Left ventricle myocardium inferior (tissue), 1 donor: ENCODE data around the gene MGAT4B. TPM values are rescaled to one million over a fixed set of nuclear protein-coding genes. Genes with fewer than 3 reads are reported as not detected.
A peak's percentile ranks its signal among the peaks of the same experiment; 100 is the strongest.

Experiments
- DNase-seq: peaks from one replicate; pipeline ENCODE4 v3.0.0-alpha.2; 2020
- H3K27ac ChIP-seq: fragments of 200-600 bp; replicated peaks from 2 replicates; pipeline ENCODE4 v1.8.0; 2021
- H3K27me3 ChIP-seq: fragments of 200-600 bp; 2 replicates; pipeline ENCODE4 v1.8.0; 2021; ENCODE audit warnings: low read depth
- H3K36me3 ChIP-seq: fragments of 200-600 bp; 2 replicates; pipeline ENCODE4 v1.8.0; 2021
- H3K4me1 ChIP-seq: fragments of 200-600 bp; 2 replicates; pipeline ENCODE4 v1.8.0; 2021
- H3K4me3 ChIP-seq: fragments of 200-600 bp; 2 replicates; pipeline ENCODE4 v1.8.0; 2021; ENCODE audit warnings: mild to moderate bottlenecking, moderate library complexity
- H3K9me3 ChIP-seq: fragments of 200-600 bp; replicated peaks from 2 replicates; pipeline ENCODE4 v1.8.0; 2021
- intact Hi-C: fragments of 100-400 bp; cut with micrococcal nuclease; formaldehyde crosslinking; loops from one replicate; pipeline ENCODE4 v1.11.0; 2022
- total RNA-seq: library from RNA; stranded (reverse); fragmentation: NEBNext Ultra II Directional; extraction: Animal tissue kit (Norgen Biotek cat#: 25700); gene quantifications from one replicate; pipeline ENCODE4 v1.2.1, GENCODE V29; 2021
- TF ChIP-seq, protein P1 (sequence below): fragments of 200-600 bp; IDR thresholded peaks from 2 replicates; pipeline ENCODE4 v1.8.0; 2021; ENCODE audit warnings: antibody characterized with exemption, mild to moderate bottlenecking, borderline replicate concordance
- donor health status: DM: no; HTN: yes; CAD: no; lungs with severe emphysema.

MGAT4B gene
- total RNA-seq, 1 donor from 2014 or later: 98.7 TPM

DNA sequence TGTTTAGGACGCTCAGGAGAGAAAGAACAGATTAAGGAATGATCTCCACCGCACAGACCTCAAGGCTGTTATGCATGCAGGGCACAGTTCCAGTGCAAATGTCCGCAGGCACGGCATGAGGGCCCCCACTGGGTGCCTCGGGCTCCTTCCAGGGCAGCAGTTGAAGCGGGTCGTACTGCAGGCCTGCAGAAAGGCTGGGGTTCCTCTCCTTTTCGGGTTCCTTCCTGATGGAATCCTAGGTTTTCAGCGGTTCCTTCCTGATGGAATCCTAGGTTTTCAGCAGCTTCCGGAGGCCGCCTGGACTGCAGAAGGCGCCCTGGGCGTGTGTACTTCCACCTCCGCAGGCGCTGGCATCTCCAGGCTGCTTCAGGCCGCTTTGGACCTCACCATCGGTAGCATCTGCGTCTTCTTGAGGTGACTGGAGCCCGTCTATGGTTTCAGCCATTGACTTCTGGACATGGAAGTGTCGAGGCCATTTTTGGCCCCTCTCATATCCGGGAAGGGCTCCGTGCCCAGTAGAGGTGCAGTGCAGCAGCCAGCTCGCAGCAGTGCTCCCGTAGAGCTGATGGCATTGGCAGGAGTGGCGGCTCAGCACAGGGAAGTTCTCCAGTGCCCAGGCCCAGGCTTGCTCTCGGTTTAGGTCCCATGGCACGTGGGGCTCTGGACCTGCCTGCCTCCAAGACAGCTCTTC, 5.6 kb upstream of the MGAT4B start:
- intact Hi-C loops: no loop called here
- DNase-seq: no peak
- TF ChIP-seq, protein P1, sequence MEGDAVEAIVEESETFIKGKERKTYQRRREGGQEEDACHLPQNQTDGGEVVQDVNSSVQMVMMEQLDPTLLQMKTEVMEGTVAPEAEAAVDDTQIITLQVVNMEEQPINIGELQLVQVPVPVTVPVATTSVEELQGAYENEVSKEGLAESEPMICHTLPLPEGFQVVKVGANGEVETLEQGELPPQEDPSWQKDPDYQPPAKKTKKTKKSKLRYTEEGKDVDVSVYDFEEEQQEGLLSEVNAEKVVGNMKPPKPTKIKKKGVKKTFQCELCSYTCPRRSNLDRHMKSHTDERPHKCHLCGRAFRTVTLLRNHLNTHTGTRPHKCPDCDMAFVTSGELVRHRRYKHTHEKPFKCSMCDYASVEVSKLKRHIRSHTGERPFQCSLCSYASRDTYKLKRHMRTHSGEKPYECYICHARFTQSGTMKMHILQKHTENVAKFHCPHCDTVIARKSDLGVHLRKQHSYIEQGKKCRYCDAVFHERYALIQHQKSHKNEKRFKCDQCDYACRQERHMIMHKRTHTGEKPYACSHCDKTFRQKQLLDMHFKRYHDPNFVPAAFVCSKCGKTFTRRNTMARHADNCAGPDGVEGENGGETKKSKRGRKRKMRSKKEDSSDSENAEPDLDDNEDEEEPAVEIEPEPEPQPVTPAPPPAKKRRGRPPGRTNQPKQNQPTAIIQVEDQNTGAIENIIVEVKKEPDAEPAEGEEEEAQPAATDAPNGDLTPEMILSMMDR: no peak
- Histone ChIP-seq H3K9me3 (no peaks in the 10 kb centered on the region), H3K4me3 (no peak overlapping the region), H3K27ac (no peak overlapping the region), H3K27me3 (no peaks in the 10 kb centered on the region), H3K36me3 (peaks cover 6% of the 10 kb centered on the region), H3K4me1 (peaks cover 17% of the 10 kb centered on the region)

DNA sequence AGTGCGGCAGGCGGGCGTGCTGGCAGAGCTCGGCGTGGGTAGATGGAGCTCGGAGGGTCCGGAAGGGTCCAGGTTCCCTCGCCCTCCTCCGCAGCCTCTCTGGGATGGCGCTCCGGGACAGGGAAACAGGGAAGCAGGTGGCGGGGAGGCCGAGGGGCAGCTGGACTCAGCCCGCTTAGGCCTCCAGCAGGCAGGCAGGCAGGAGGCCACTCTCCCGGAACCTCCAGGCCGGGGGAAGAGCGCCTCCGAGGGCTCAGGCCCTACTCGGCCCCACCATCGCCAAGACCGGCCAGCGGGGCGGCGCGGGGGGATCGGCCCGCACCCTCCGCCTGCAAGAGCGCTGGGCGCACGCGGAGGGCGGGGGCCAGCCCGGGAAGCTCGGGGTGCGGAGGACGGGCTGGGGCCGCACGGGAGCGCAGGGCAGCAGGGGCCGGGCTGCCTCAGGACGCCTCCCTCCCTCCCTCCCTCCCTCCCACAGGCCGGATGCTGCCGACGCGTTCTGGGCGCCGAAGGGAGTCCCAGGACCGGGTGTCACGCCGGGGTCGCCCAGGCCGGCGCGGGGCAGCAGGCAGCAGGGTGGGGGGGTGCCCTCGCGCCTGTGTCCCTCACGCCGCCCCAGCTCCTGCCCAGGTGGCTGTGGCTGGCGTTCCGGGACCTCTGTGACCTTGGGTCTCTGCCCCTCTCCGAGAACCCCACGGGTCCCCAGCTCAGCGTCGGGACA, 977 bp downstream of the MGAT4B start:
- H3K9me3 ChIP-seq: no peaks in the 10 kb centered on the region
- peaks cover 63% of the 10 kb centered on the region for H3K4me1 ChIP-seq
- TF ChIP-seq, protein P1: no peak
- peak overlapping the region; percentile 94 for H3K4me3 ChIP-seq
- intact Hi-C loops: no loop called here
- H3K27ac ChIP-seq: peak overlapping the region; percentile 95
- DNase-seq: no peak
- no peaks in the 10 kb centered on the region for H3K27me3 ChIP-seq
- H3K36me3 ChIP-seq: peaks cover 8% of the 10 kb centered on the region

GRCh38 chr5:179805070-179805528, 1.6 kb downstream of the MGAT4B start:
- intact Hi-C loops: no loop called here
- Histone ChIP-seq H3K36me3 (peaks cover 11% of the 10 kb centered on the region), H3K27ac (peak overlapping the region; percentile 95), H3K9me3 (no peaks in the 10 kb centered on the region), H3K27me3 (no peaks in the 10 kb centered on the region), H3K4me3 (peak overlapping the region; percentile 94), H3K4me1 (peaks cover 63% of the 10 kb centered on the region)
- no peak for DNase-seq
- TF ChIP-seq, protein P1: no peak

DNA sequence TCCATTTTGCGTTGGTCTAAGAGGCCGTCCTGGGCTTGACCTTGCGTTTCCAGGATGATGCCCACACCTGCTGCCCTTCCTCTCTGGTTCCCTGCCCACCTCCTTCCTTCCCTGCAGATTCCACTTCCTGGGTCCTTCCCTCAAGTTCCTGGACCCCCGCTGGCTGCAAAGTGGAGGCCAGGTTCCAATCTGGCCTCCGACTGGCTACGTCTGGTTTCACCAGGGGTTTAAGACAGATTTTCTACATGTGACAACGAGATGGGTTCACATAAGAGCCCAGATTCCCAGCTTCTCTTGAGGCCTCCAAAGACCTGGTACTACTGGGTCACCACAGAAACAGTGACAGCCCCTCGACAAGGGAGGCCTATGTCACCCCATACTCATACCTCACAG, 2.1 kb downstream of the MGAT4B start:
- H3K36me3 ChIP-seq: peaks cover 17% of the 10 kb centered on the region
- intact Hi-C loops: no loop called here
- peaks cover 63% of the 10 kb centered on the region for H3K4me1 ChIP-seq
- TF ChIP-seq, protein P1: no peak
- peak overlapping the region; percentile 94 for H3K4me3 ChIP-seq
- H3K9me3 ChIP-seq: no peaks in the 10 kb centered on the region
- no peaks in the 10 kb centered on the region for H3K27me3 ChIP-seq
- peak overlapping the region; percentile 95 for H3K27ac ChIP-seq
- DNase-seq: no peak

GRCh38 chr5:179803651-179804554, 2.8 kb downstream of the MGAT4B start:
- Histone ChIP-seq H3K27me3 (no peaks in the 10 kb centered on the region), H3K27ac (no peak overlapping the region), H3K4me3 (no peak overlapping the region), H3K4me1 (peaks cover 63% of the 10 kb centered on the region), H3K36me3 (peaks cover 23% of the 10 kb centered on the region), H3K9me3 (no peaks in the 10 kb centered on the region)
- intact Hi-C loops: no loop called here
- TF ChIP-seq, protein P1: no peak
- DNase-seq: no peak
